H1 (cell line): Measurements from ENCODE around the gene STARD7. TPM values are rescaled to one million over a fixed set of nuclear protein-coding genes. Genes with fewer than 3 reads are reported as not detected.
A peak's percentile ranks its signal among the peaks of the same experiment; 100 is the strongest.

Experiments used
- CTCF ChIA-PET: fragments of 300-600 bp; sonication (Branson Sonifier 250); formaldehyde crosslinking; loops from one replicate; lab custom pipeline; 2021; ENCODE audit not compliant: partially characterized antibody; lab: Charles Lee
- POLR2A ChIA-PET: fragments of 300-600 bp; sonication (Branson Sonifier 250); formaldehyde crosslinking; loops from one replicate; lab custom pipeline; 2021; ENCODE audit warnings: inconsistent platforms; ENCODE audit not compliant: partially characterized antibody; lab: Charles Lee
- DNase-seq, 2 experiments: peaks; one replicate each; pipeline versions ENCODE4 v3.0.0 to v3.0.0-alpha.2; 2010 to 2022; ENCODE audit warnings: low spot score in 2 of 2, low read depth in 1 of 2, mixed read lengths in 1 of 2
- FAIRE-seq: peaks from 2 replicates; lab custom pipeline; 2011; peaks lifted over from hg19 to GRCh38; lab: Jason Lieb, UNC
- H2AFZ ChIP-seq: 2 replicates; pipeline ENCODE4 v1.8.1; 2012; ENCODE audit warnings: low read length, inconsistent platforms
- H2AK5ac ChIP-seq: 2 replicates; pipeline ENCODE4 v1.6.1; 2013; ENCODE audit warnings: low read depth, low read length
- H2BK120ac ChIP-seq: replicated peaks from 2 replicates; pipeline ENCODE3; 2013; ENCODE audit warnings: low read depth, low read length, inconsistent platforms
- H2BK12ac ChIP-seq: 2 replicates; pipeline ENCODE4 v1.6.1; 2013; ENCODE audit warnings: low read depth, low read length
- H2BK15ac ChIP-seq: 2 replicates; pipeline ENCODE4 v1.6.1; 2013; ENCODE audit warnings: low read length
- H2BK20ac ChIP-seq: 2 replicates; pipeline ENCODE4 v1.6.1; 2013; ENCODE audit warnings: low read length
- H2BK5ac ChIP-seq: 2 replicates; pipeline ENCODE4 v1.6.1; 2013; ENCODE audit warnings: low read depth, low read length
- H3K14ac ChIP-seq: 2 replicates; pipeline ENCODE4 v1.6.1; 2013; ENCODE audit warnings: inconsistent platforms; ENCODE audit not compliant: insufficient read length
- H3K18ac ChIP-seq: 2 replicates; pipeline ENCODE4 v1.6.1; 2013; ENCODE audit warnings: low read length; ENCODE audit errors: extremely low read depth
- H3K23ac ChIP-seq: 2 replicates; pipeline ENCODE4 v1.6.1; 2013; ENCODE audit warnings: inconsistent platforms; ENCODE audit not compliant: insufficient read length
- H3K23me2 ChIP-seq: 2 replicates; pipeline ENCODE4 v1.6.1; 2013; ENCODE audit warnings: low read depth, low read length
- H3K27ac ChIP-seq: 2 replicates; pipeline ENCODE4 v1.6.1; 2011; ENCODE audit warnings: low read depth, low read length, inconsistent platforms
- H3K27me3 ChIP-seq, 4 experiments: replicated peaks in 1 of 4; 1 replicate in 1 of 4; 2 replicates in 3 of 4; pipeline versions ENCODE4 v1.6.1 to v1.8.1; 2011 to 2013; ENCODE audit warnings: low read length in 3 of 4, mild to moderate bottlenecking in 3 of 4, inconsistent platforms in 2 of 4, mixed read lengths in 2 of 4, moderate library complexity in 1 of 4; ENCODE audit not compliant: control insufficient read depth in 3 of 4, insufficient read depth in 3 of 4; ENCODE audit errors: extremely low read depth in 1 of 4
- H3K36me3 ChIP-seq, 4 experiments: 2 replicates each; pipeline versions ENCODE4 v1.6.1 to v1.8.1; 2011 to 2013; ENCODE audit warnings: mild to moderate bottlenecking in 4 of 4, low read length in 3 of 4, moderate library complexity in 2 of 4, control low read depth in 1 of 4, inconsistent platforms in 1 of 4; ENCODE audit not compliant: insufficient read depth in 4 of 4, control insufficient read depth in 2 of 4
- H3K4ac ChIP-seq: replicated peaks from 2 replicates; pipeline ENCODE3; 2013; ENCODE audit warnings: low read length, low read depth, mixed read lengths, inconsistent platforms; ENCODE audit not compliant: insufficient read length
- H3K4me1 ChIP-seq, 4 experiments: replicated peaks in 1 of 4; 1 replicate in 1 of 4; 2 replicates in 3 of 4; pipeline versions ENCODE4 v1.6.1 to v1.8.1; 2011 to 2013; ENCODE audit warnings: low read length in 3 of 4, inconsistent platforms in 2 of 4, mixed read lengths in 1 of 4; ENCODE audit not compliant: insufficient read depth in 4 of 4, control insufficient read depth in 3 of 4
- H3K4me2 ChIP-seq, 2 experiments: 2 replicates each; pipeline versions ENCODE4 v1.6.1 to v1.8.1; 2011 to 2013; ENCODE audit warnings: low read depth in 2 of 2, low read length in 2 of 2, control low read depth in 1 of 2, inconsistent platforms in 1 of 2, mild to moderate bottlenecking in 1 of 2; ENCODE audit not compliant: insufficient read depth in 1 of 2
- H3K4me3 ChIP-seq, 4 experiments: fragments of 200-600, 300-600 bp in 1 of 4; sonication (generic), shearing (Covaris generic), sonication (Bioruptor Twin) in 1 of 4; 2 replicates each; pipeline versions ENCODE4 v1.5.1 to v1.8.1; 2011 to 2016; ENCODE audit warnings: low read length in 4 of 4, low read depth in 3 of 4, control low read depth in 2 of 4, inconsistent platforms in 2 of 4, mild to moderate bottlenecking in 2 of 4, mixed read lengths in 1 of 4, moderate library complexity in 1 of 4; ENCODE audit not compliant: insufficient read depth in 2 of 4; ENCODE audit errors: extremely low read depth in 1 of 4
- H3K56ac ChIP-seq: replicated peaks from 2 replicates; pipeline ENCODE3; 2013; ENCODE audit warnings: low read depth, mild to moderate bottlenecking, mixed read lengths, low read length, inconsistent platforms; ENCODE audit not compliant: insufficient read length
- H3K79me1 ChIP-seq: 2 replicates; pipeline ENCODE4 v1.6.1; 2013; ENCODE audit warnings: low read depth, low read length, control low read depth
- H3K79me2 ChIP-seq, 2 experiments: 2 replicates each; pipeline versions ENCODE4 v1.6.1 to v1.8.1; 2012 to 2013; ENCODE audit warnings: low read length in 2 of 2, mild to moderate bottlenecking in 2 of 2, inconsistent platforms in 1 of 2; ENCODE audit not compliant: insufficient read depth in 2 of 2, control insufficient read depth in 1 of 2
- H3K9ac ChIP-seq, 4 experiments: replicated peaks in 1 of 4; 1 replicate in 1 of 4; 2 replicates in 3 of 4; pipeline versions ENCODE4 v1.6.1 to v1.8.1; 2011 to 2013; ENCODE audit warnings: low read depth in 3 of 4, low read length in 3 of 4, control low read depth in 2 of 4, mild to moderate bottlenecking in 2 of 4, moderate library complexity in 2 of 4, inconsistent platforms in 1 of 4; ENCODE audit errors: extremely low read depth in 1 of 4
- H3K9me3 ChIP-seq, 2 experiments: 2 replicates each; pipeline versions ENCODE4 v1.6.1 to v1.8.1; 2012 to 2013; ENCODE audit warnings: mild to moderate bottlenecking in 2 of 2, moderate library complexity in 2 of 2, control low read depth in 1 of 2, inconsistent platforms in 1 of 2, low read depth in 1 of 2, low read length in 1 of 2, mixed read lengths in 1 of 2; ENCODE audit not compliant: insufficient read depth in 2 of 2
- H4K20me1 ChIP-seq, 2 experiments: replicated peaks in 1 of 2; 2 replicates each; pipeline versions ENCODE3 to v1.8.1; 2011 to 2013; ENCODE audit warnings: inconsistent platforms in 2 of 2, low read length in 2 of 2, mild to moderate bottlenecking in 1 of 2; ENCODE audit not compliant: insufficient read depth in 2 of 2, control insufficient read depth in 1 of 2
- H4K5ac ChIP-seq: 2 replicates; pipeline ENCODE4 v1.6.1; 2013; ENCODE audit warnings: low read length, low read depth, mixed read lengths, inconsistent platforms; ENCODE audit not compliant: insufficient read length
- H4K8ac ChIP-seq: 2 replicates; pipeline ENCODE4 v1.8.0; 2013; ENCODE audit warnings: mild to moderate bottlenecking, moderate library complexity, low read length, inconsistent platforms; ENCODE audit not compliant: insufficient read depth; ENCODE audit errors: extremely low read depth
- H4K91ac ChIP-seq: replicated peaks from 2 replicates; pipeline ENCODE3; 2013; ENCODE audit warnings: low read length, mixed read lengths, inconsistent platforms; ENCODE audit not compliant: insufficient read length
- CEBPB ChIP-seq: IDR thresholded peaks from 2 replicates; pipeline ENCODE4 v1.6.1; 2012; ENCODE audit warnings: low read depth, low read length
- CHD2 ChIP-seq: IDR thresholded peaks from 2 replicates; pipeline ENCODE4 v1.6.1; 2012; ENCODE audit warnings: low read length, improper control_type of control experiment
- CREB1 ChIP-seq: IDR thresholded peaks from 2 replicates; pipeline ENCODE4 v1.6.1; 2012; ENCODE audit warnings: inconsistent platforms
- CTCF ChIP-seq, 3 experiments: IDR thresholded peaks; 1 replicate in 2 of 3; 2 replicates in 1 of 3; pipeline versions ENCODE4 v1.5.1 to v1.6.1; 2011; ENCODE audit warnings: low read length in 3 of 3, mild to moderate bottlenecking in 3 of 3, inconsistent platforms in 2 of 3, low read depth in 1 of 3, moderate library complexity in 1 of 3; ENCODE audit not compliant: insufficient read depth in 1 of 3; ENCODE audit errors: control extremely low read depth in 1 of 3
- HDAC2 ChIP-seq, 2 experiments: fragments of 300-600 bp in 1 of 2; sonication (generic) in 1 of 2; IDR thresholded peaks; 2 replicates each; pipeline ENCODE4 v1.6.1; 2011 to 2012; ENCODE audit warnings: low read depth in 2 of 2, low read length in 2 of 2, mild to moderate bottlenecking in 2 of 2, moderate library complexity in 2 of 2, borderline replicate concordance in 1 of 2, inconsistent platforms in 1 of 2
- RAD21 ChIP-seq, 2 experiments: IDR thresholded peaks in 1 of 2; conservative IDR thresholded peaks in 1 of 2; 2 replicates each; pipeline ENCODE4 v1.6.1; 2011; ENCODE audit warnings: low read depth in 2 of 2, low read length in 2 of 2, improper control_type of control experiment in 1 of 2, inconsistent platforms in 1 of 2, mild to moderate bottlenecking in 1 of 2, moderate library complexity in 1 of 2
- TAF7 ChIP-seq: optimal IDR thresholded peaks from 2 replicates; pipeline ENCODE3; 2011; ENCODE audit warnings: low read depth, mild to moderate bottlenecking, inconsistent platforms, low read length, moderate library complexity, borderline replicate concordance
- WGBS, 2 experiments: shearing (Covaris generic) in 1 of 2; methylation state at CpG; one replicate each; pipeline versions ENCODE4 v1.1.6 to v1.1.7; 2013 to 2015; ENCODE audit warnings: low lambda C conversion rate in 2 of 2, mixed read lengths in 2 of 2, inconsistent platforms in 1 of 2, low coverage in 1 of 2, missing lambda C conversion rate in 1 of 2; ENCODE audit not compliant: insufficient replicate concordance in 2 of 2, insufficient coverage in 1 of 2, insufficient read length in 1 of 2; ENCODE audit errors: extremely low coverage in 1 of 2, missing lambda C conversion rate in 1 of 2; 5-methylcytosine and 5-hydroxymethylcytosine counted together
- polyA plus RNA-seq, 7 experiments: library from polyadenylated mRNA; depleted of rRNA in 3 of 7; stranded (reverse) in 5 of 7; unstranded in 2 of 7; fragments of >200 nt in 5 of 7; fragments of 200-250 nt in 2 of 7; gene quantifications; 1 replicate in 5 of 7; 2 replicates in 1 of 7; 4 replicates in 1 of 7; pipeline versions ENCODE4 v1.2.1 to v1.2.3, GENCODE V29; 2011 to 2013; ENCODE audit warnings: missing spikeins in 2 of 7, mixed read lengths in 2 of 7
- total RNA-seq: library from RNA; stranded (reverse); fragmentation: NEBNext Ultra II Directional; extraction: Animal tissue kit (Norgen Biotek cat#: 25700); gene quantifications from 2 replicates; pipeline ENCODE4 v1.2.1, GENCODE V29; 2021
- TF ChIP-seq, protein P1 (sequence below): IDR thresholded peaks from 2 replicates; pipeline ENCODE4 v1.6.1; 2012; ENCODE audit warnings: inconsistent platforms

The STARD7 gene
- total and polyA plus RNA-seq, 2 of the 8 experiments (the other 6 are each of a cell fraction or from before 2014, with no cell fraction given): 89.1 to 200 TPM

DNA sequence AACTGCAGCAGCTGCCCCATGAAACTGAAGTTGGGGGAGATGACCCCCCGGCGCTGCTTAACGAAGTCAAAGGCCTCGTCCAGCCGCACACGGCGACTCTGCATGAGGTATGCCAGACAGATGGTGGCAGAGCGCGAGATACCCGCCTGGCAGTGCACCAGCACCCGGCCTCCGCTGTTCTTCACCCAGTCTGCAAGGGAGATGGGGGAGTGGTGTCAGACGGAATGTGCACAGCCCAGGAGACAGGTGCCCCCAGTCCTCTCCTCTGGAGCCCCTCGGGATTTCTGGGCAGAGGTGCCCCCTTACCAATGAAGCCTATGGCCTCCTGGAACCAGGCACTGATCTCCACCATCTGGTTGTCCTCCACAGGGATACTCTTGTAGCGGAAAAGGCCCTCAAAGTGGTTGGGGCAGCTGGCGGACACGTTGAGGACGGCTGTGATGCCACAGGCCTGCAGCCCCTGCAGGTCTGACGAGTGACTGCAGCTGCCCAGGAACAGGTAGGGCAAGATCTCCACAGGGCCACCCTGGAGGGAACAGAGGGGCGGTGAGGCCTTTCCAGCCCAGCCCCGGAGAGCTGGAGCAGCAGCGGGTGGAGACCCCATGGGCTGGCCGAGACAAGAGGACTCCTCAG lies 64.7 kb downstream of the STARD7 start:
- H3K4me3 ChIP-seq: peak overlapping the region; percentile 38 to 69 (median 41)
- H3K79me2 ChIP-seq: no peaks in the 10 kb centered on the region
- WGBS, 2 experiments: 71% methylated on average over 23 of the region's 23 CpGs; no CpG with 5 or more reads in 1 of the 2 experiments
- H2BK12ac ChIP-seq: peak overlapping the region; percentile 75; the same call in 1 of the 2 replicates
- peak in 1 of 2 experiments; percentile 71 for DNase-seq
- H3K4me2 ChIP-seq: peak overlapping the region; percentile 66 to 89
- no peaks in the 10 kb centered on the region for H4K20me1 ChIP-seq
- H3K79me1 ChIP-seq: no peaks in the 10 kb centered on the region
- peaks cover 4 to 30% (median 20%) of the 10 kb centered on the region in 4 experiments; a peak in 6 of 7 replicates for H3K27me3 ChIP-seq
- peak overlapping the region; percentile 73 for H4K91ac ChIP-seq
- peak overlapping the region; percentile 90; the same call in 1 of the 2 replicates for H2BK15ac ChIP-seq
- H4K5ac ChIP-seq: no peak overlapping the region
- no peak overlapping the region for H3K14ac ChIP-seq
- no peak overlapping the region for H2BK120ac ChIP-seq
- no peak for FAIRE-seq
- H3K18ac ChIP-seq: peak overlapping the region; percentile 87; the same call in 1 of the 2 replicates
- ChIA-PET POLR2A (interaction anchor here (0.5 to 1.1 kb wide), 5 partner anchors 13 to 1071 kb away, joined by 3 read pairs; partner anchors contain the start of gene ADRA2B), CTCF (interaction anchor here (0.8 to 13.4 kb wide), 15 partner anchors 7 to 151 kb away, joined by 3 to 155 read pairs (median 6); partner anchors contain the start of genes ADRA2B and CIAO1)
- peak overlapping the region; percentile 83 for H3K4ac ChIP-seq
- H2BK5ac ChIP-seq: no peak overlapping the region
- H3K36me3 ChIP-seq: no peaks in the 10 kb centered on the region
- H3K4me1 ChIP-seq: peaks cover 0 to 45% (median 29%) of the 10 kb centered on the region in 4 experiments; a peak in 6 of 7 replicates
- H2AFZ ChIP-seq: no peak overlapping the region
- no peak overlapping the region for H3K9ac ChIP-seq
- H4K8ac ChIP-seq: no peak overlapping the region
- H3K23ac ChIP-seq: no peak overlapping the region
- H3K27ac ChIP-seq: no peak overlapping the region
- TF ChIP-seq HDAC2 (IDR thresholded peaks at IDR 0.05; ENCODE audit: borderline replicate concordance in 1 of 2, low read depth in 2 of 2, low read length in 2 of 2) (no peak; a peak in 1 of 4 replicates), CTCF (IDR thresholded peaks at IDR 0.05; ENCODE audit: control extremely low read depth in 1 of 3, insufficient read depth in 1 of 3, low read depth in 1 of 3, low read length in 3 of 3) (peak in 2 of 3 experiments; percentile 55 to 73; a peak in 3 of 4 replicates), RAD21 (IDR thresholded peaks at IDR 0.05 in 1 of 2, conservative IDR thresholded peaks at IDR 0.05 in 1 of 2; ENCODE audit: low read depth in 2 of 2, low read length in 2 of 2) (peak; percentile 17 to 40; a peak in 3 of 4 replicates), TAF7 (no peak), CEBPB (no peak), CREB1 (peak; percentile 45; the same call in 1 of the 2 replicates), CHD2 (no peak)
- TF ChIP-seq, protein P1, sequence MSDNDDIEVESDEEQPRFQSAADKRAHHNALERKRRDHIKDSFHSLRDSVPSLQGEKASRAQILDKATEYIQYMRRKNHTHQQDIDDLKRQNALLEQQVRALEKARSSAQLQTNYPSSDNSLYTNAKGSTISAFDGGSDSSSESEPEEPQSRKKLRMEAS: peak; percentile 78
- H2AK5ac ChIP-seq: no peak overlapping the region
- no peak overlapping the region for H2BK20ac ChIP-seq
- H3K23me2 ChIP-seq: peaks cover 7% of the 10 kb centered on the region
- H3K9me3 ChIP-seq: no peaks in the 10 kb centered on the region
- H3K56ac ChIP-seq: no peak overlapping the region
